Ovary (tissue), 9 donors: ENCODE data around the gene RNF135. TPM values are rescaled to one million over a fixed set of nuclear protein-coding genes. Genes with fewer than 3 reads are reported as not detected.
"Not testable (repeated sequence)": the region's sequence is repeated elsewhere in the genome, so short reads cannot be mapped to it uniquely, and the experiment has no call there.

Source experiments
- DNase-seq, 5 donors: peaks; one replicate each; pipeline ENCODE4 v3.0.0-alpha.2; 2019 to 2020
- H3K27ac ChIP-seq, 2 donors: fragments of 200-600 bp; one replicate each; pipeline versions ENCODE4 v1.5.1 to v1.8.0; 2019 to 2022
- H3K27me3 ChIP-seq: fragments of 200-600 bp; one replicate; pipeline ENCODE4 v1.8.0; 2022
- H3K36me3 ChIP-seq: fragments of 200-600 bp; sonication (generic); one replicate; pipeline ENCODE4 v1.5.1; 2019
- H3K4me1 ChIP-seq: one replicate; pipeline ENCODE4 v1.8.1; 2013; ENCODE audit warnings: mild to moderate bottlenecking, moderate library complexity; ENCODE audit not compliant: insufficient read depth
- H3K4me3 ChIP-seq: fragments of 200-600 bp; sonication (generic); one replicate; pipeline ENCODE4 v1.5.1; 2017
- H3K9me3 ChIP-seq, 2 donors: fragments of 200-600 bp in 1 of 2; sonication (generic) in 1 of 2; one replicate each; pipeline versions ENCODE4 v1.5.1 to v1.8.1; 2013 to 2019; ENCODE audit warnings: mild to moderate bottlenecking in 1 of 2, moderate library complexity in 1 of 2
- EP300 ChIP-seq: sonication (generic); formaldehyde crosslinking; IDR thresholded peaks from one replicate; pipeline ENCODE4 v1.6.1; 2017; ENCODE audit warnings: antibody characterized with exemption
- POLR2A ChIP-seq: fragments of 450-650 bp; IDR thresholded peaks from one replicate; pipeline ENCODE4 v1.6.1; 2017; ENCODE audit warnings: antibody characterized with exemption, mild to moderate bottlenecking, moderate library complexity
- WGBS, 3 donors: extraction: QIAGEN DNeasy Blood & Tissue Kit in 1 of 3; methylation state at CpG; one replicate each; pipeline versions ENCODE4 v1.1.5 to v1.1.7; 2013 to 2017; 5-methylcytosine and 5-hydroxymethylcytosine counted together
- intact Hi-C, 4 donors: fragments of 100-400 bp; cut with DNase I; formaldehyde crosslinking; loops; one replicate each; pipeline versions ENCODE4 v1.11.0 to v1.15.1; 2022 to 2023
- polyA plus RNA-seq, 2 donors: library from polyadenylated mRNA; stranded (reverse); fragments of 200-250 nt in 1 of 2; fragments of 350-450 nt in 1 of 2; fragmentation: Illumina TruSeq in 1 of 2; extraction: RNeasy Lipid Tissue Mini Kit (QIAGEN cat#74804) in 1 of 2; gene quantifications; one replicate each; pipeline ENCODE4 v1.2.3, GENCODE V29; 2013 to 2014
- total RNA-seq, 7 donors: library from RNA; depleted of rRNA in 2 of 7; stranded (reverse); fragments of >200 nt in 2 of 7; fragmentation: NEBNext Ultra II Directional in 3 of 7; extraction: Animal tissue kit (Norgen Biotek cat#: 25700) in 3 of 7; gene quantifications; one replicate each; pipeline versions ENCODE4 v1.1.0 to v1.2.4, GENCODE V29; 2016 to 2023
- TF ChIP-seq, protein P1 (sequence below), 3 donors: fragments of 450-650 bp in 2 of 3; fragments of 200-600 bp in 1 of 3; IDR thresholded peaks; one replicate each; pipeline versions ENCODE4 v1.5.1 to v1.8.0; 2016 to 2022; ENCODE audit warnings: antibody characterized with exemption in 3 of 3, mild to moderate bottlenecking in 1 of 3
- donor health status: DM: no; HTN: no; CAD: no; lungs with moderate emphysema.
- donor health status: DM: no; HTN: no; CAD: no.
- donor health status: Bipolar disorder and iron deficiency.
- donor health status: DM: yes; HTN: yes; CAD: no.
- donor health status: DM: no; HTN: no; CAD: no.
- donor health status: DM: yes; HTN: yes; CAD: no.

RNF135 gene
- total and polyA plus RNA-seq, 9 donors, result 14.8 to 25.0 (median 18.3) TPM

DNA sequence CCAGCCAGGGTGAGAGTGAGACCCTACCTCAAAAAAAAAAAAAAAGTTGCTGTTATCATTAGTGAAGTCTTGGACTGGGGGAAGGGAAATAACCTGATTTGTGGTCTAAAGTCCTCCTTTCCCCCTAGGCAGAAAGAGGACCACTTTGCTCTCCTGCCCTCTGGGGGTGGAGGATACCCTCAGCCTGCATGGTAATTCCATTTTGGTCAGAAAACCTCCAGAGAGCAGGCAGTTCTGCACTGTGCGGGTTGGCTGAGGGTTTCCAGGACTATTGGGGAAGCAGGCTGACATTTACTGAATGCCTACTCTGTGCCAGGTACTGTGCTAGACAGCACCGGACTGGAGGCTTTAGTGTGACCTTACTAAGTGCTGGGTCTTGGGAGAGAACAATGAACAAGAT, 46.5 kb upstream of the RNF135 start:
- Histone ChIP-seq H3K36me3 (no peaks in the 10 kb centered on the region), H3K9me3 (no peaks in the 10 kb centered on the region), H3K27ac (no peak overlapping the region), H3K4me1 (peaks cover 8% of the 10 kb centered on the region), H3K4me3 (no peak overlapping the region), H3K27me3 (no peaks in the 10 kb centered on the region)
- no peak for DNase-seq
- TF ChIP-seq POLR2A (no peak), EP300 (no peak)
- TF ChIP-seq, protein P1, sequence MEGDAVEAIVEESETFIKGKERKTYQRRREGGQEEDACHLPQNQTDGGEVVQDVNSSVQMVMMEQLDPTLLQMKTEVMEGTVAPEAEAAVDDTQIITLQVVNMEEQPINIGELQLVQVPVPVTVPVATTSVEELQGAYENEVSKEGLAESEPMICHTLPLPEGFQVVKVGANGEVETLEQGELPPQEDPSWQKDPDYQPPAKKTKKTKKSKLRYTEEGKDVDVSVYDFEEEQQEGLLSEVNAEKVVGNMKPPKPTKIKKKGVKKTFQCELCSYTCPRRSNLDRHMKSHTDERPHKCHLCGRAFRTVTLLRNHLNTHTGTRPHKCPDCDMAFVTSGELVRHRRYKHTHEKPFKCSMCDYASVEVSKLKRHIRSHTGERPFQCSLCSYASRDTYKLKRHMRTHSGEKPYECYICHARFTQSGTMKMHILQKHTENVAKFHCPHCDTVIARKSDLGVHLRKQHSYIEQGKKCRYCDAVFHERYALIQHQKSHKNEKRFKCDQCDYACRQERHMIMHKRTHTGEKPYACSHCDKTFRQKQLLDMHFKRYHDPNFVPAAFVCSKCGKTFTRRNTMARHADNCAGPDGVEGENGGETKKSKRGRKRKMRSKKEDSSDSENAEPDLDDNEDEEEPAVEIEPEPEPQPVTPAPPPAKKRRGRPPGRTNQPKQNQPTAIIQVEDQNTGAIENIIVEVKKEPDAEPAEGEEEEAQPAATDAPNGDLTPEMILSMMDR (IDR thresholded peaks at IDR 0.05), result no peak
- intact Hi-C loops, result no loop called here
- WGBS, 3 donors, result 49 to 62% (median 54%) methylated on average over 2 of the region's 2 CpGs

DNA sequence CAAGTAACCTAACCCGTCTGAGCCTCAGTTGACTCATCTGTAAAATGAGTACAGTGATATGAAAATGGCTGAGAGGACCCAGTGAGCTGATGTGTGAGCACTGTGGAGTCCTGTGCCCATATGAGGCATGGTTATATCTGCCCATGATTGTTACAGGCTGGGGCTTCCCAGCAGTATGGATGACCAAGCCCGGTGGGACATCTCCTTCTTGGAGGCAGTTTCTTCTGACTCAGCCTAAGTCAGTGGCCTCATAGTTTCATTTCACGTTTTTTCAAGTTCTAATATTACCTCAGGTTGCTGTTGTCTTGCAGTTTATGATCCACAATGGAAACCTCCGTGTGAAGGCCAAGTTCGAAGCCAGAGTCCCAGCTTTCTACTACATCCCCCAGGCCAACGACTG, 44.3 kb upstream of the RNF135 start:
- H3K4me1 ChIP-seq, result peaks cover 8% of the 10 kb centered on the region
- WGBS, 3 donors, result 75 to 78% (median 77%) methylated on average over 6 of the region's 6 CpGs
- H3K36me3 ChIP-seq, result no peaks in the 10 kb centered on the region
- no peak overlapping the region for H3K4me3 ChIP-seq
- H3K27ac ChIP-seq, result no peak overlapping the region
- H3K9me3 ChIP-seq, result no peaks in the 10 kb centered on the region
- DNase-seq, result no peak
- intact Hi-C loops, result no loop called here
- no peaks in the 10 kb centered on the region for H3K27me3 ChIP-seq
- TF ChIP-seq, protein P1 (IDR thresholded peaks at IDR 0.05), result no peak
- TF ChIP-seq EP300, result no peak
- no peak for TF ChIP-seq POLR2A

DNA sequence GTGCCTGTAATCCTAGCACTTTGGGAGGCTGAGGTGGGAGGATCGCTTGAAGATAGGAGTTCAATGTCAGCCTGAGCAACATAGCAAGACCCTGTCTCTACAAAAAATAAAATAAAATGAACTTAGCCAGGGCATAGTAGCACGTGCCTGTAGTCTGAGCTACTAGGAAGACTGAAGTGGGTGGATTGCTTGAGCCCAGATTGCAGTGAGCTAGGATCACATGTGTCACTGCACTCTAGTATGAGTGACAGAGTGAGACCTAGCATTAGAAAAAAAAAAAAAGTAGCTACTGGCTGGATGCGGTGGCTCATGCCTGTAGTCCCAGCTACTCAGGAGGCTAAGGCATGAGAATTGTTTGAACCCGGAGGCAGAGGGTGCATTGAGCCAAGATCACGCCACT, 43.1 kb upstream of the RNF135 start:
- WGBS, 3 donors, result 86 to 89% (median 88%) methylated on average over 5 of the region's 5 CpGs
- Histone ChIP-seq H3K4me1 (peaks cover under 1% of the 10 kb centered on the region), H3K27ac (no peak overlapping the region), H3K4me3 (no peak overlapping the region), H3K36me3 (no peaks in the 10 kb centered on the region), H3K27me3 (no peaks in the 10 kb centered on the region), H3K9me3 (no peaks in the 10 kb centered on the region)
- intact Hi-C loops, result no loop called here
- TF ChIP-seq EP300 (no peak), POLR2A (no peak)
- TF ChIP-seq, protein P1 (IDR thresholded peaks at IDR 0.05), result no peak
- no peak for DNase-seq

DNA sequence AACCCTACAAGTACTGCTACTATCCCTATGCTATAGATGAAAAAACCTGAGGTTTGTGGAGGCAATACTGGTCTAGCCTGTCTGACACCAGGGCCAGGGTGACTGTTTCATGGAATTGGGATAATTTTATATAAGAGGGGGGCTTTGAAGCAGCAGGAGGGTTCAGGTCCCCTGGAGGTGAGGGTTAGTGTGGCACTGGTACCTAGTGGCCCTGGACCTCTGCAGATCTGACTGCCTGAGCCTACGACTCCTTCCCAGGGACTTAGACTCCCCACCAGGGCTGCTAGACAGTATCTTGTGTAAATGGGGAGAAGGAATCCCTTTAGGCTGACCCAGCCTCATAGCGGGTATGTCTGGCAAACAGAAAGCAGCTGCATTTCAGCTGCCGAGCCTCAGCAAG, 42.3 kb upstream of the RNF135 start:
- Histone ChIP-seq H3K36me3 (no peaks in the 10 kb centered on the region), H3K27me3 (no peaks in the 10 kb centered on the region), H3K9me3 (no peaks in the 10 kb centered on the region), H3K4me1 (no peaks in the 10 kb centered on the region), H3K4me3 (no peak overlapping the region), H3K27ac (no peak overlapping the region)
- 67 to 75% (median 72%) methylated on average over 3 of the region's 3 CpGs for WGBS, 3 donors
- intact Hi-C loops, result no loop called here
- no peak for TF ChIP-seq EP300
- no peak for DNase-seq

DNA sequence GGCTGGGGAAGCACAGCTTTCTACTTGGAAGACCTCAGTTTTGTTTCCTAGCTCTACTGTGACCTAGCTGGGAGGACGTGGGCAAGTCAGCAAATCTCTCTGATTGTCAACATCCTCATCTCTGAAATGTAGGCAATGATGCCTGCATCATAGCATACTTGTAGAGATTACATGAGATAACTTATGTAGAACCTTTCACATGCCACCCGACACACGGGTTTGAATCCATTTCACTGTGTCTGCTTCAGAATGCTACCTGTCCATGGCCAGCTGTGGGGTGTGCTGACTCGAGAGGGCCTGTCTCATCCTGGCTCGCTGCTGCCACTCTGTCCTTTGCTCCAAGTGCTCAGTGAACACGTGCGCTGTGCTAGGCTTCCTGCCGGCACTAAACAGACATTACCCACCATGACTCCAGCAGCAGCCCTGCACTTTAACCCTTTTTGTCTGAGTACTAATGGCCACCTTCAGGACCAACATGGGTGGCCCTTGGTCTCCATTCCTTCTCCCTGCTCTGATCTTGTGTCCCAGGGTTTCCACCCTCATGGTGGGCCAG, 41.7 kb upstream of the RNF135 start:
- DNase-seq, result no peak
- no peaks in the 10 kb centered on the region for H3K4me1 ChIP-seq
- no peak overlapping the region for H3K27ac ChIP-seq
- TF ChIP-seq EP300, result no peak
- TF ChIP-seq, protein P1 (IDR thresholded peaks at IDR 0.05), result no peak
- TF ChIP-seq POLR2A, result no peak
- H3K27me3 ChIP-seq, result no peaks in the 10 kb centered on the region
- H3K4me3 ChIP-seq, result no peak overlapping the region
- 48 to 50% (median 50%) methylated on average over 8 of the region's 8 CpGs for whole genome bisulfite sequencing, 3 donors
- H3K9me3 ChIP-seq, result no peaks in the 10 kb centered on the region
- H3K36me3 ChIP-seq, result no peaks in the 10 kb centered on the region
- intact Hi-C loops, result no loop called here

DNA sequence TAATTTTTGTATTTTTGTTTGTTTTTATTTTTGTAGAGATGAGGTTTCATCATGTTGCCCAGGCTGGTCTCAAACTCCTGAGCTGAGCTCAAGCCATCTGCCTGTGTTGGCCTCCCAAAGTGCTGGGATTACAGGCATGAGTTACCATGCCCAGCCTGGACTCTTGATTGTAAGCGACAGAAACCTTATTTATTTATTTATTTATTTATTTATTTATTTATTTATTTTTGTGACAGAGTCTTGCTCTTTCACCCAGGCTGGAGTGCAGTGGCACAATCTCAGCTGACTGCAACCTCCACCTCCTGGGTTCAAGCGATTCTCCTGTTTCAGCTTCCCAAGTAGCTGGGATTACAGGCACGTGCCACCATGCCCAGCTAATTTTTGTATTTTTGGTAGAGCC, 41.0 kb upstream of the RNF135 start:
- H3K4me3 ChIP-seq, intact Hi-C loops, H3K4me1 ChIP-seq, H3K36me3 ChIP-seq, DNase-seq, H3K27ac ChIP-seq, H3K27me3 ChIP-seq, H3K9me3 ChIP-seq: not testable (repeated sequence)
- 91 to 98% (median 93%) methylated on average over 3 of the region's 3 CpGs for WGBS, 3 donors
